T-helper 1 cell treated with Interleukin-12 subunit alpha and Interleukin-12 subunit beta and Interleukin-4 antibody, amounts not matched to agents 30 ng/mL and 1 ng/mL, for 36 hours (primary cell): Measurements from ENCODE around the gene MRPL51. TPM values are rescaled to one million over a fixed set of nuclear protein-coding genes. Genes with fewer than 3 reads are reported as not detected.
"Not testable (repeated sequence)": the region's sequence is repeated elsewhere in the genome, so short reads cannot be mapped to it uniquely, and the experiment has no call there.

Experiments
- intact Hi-C: fragments of 100-400 bp; cut with micrococcal nuclease; formaldehyde crosslinking; loops from one replicate; pipeline ENCODE4 v1.15.1; 2024
- total RNA-seq: library from RNA; stranded (reverse); gene quantifications from 2 replicates; pipeline ENCODE4 v1.2.3, GENCODE V29; 2022

MRPL51 gene
- total RNA-seq, 1 donor from 2014 or later, result 201 TPM

DNA sequence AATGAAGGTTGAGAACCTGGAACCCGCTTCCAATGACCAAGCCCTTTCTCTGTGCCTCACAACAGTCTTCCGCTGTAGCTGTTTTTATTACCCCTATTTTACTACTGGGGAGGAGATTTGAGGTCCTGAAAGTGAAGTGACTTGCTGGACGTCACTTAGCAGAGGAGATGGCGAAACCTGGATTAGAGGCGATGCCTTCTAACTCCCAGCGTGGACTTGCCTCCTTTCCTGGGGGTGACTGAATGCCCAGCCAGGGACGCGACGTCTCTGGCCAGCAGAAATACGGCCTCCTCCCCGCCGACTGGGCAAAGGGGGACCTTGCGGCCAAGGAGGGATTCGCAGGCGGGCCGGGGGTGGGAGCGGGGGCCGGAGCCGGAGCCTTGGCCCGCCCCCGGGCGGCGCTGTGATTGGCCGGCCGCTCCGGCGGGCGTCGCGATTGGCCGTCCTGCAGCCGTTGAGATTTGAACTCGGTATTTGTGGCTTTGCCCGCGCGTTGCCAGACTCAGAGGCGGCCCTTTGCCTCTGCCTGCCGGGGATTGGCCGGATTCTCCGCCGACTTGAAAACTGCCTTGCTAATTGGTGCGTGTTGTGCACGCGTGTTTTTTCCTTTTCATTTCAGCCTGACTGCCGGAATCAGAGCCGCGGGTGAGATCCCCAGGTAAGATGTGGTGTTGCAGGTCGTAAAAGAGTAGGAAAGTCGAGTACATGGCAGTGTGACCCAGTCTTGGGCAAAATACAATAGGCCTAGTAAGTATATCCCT lies 615 bp upstream of the MRPL51 start, which contains the start of gene NCAPD2:
Gene NCAPD2 (plus strand): TSS at position 606 of the 761 bp plus-strand sequence. CDS start 997 bp downstream, outside the sequence.
- intact Hi-C loops, result loop anchor here (1.0 to 5.0 kb wide), 19 partner anchors 23 to 639 kb away; partner anchors contain the start of genes CD4, CDCA3, CHD4 and CLSTN3

DNA sequence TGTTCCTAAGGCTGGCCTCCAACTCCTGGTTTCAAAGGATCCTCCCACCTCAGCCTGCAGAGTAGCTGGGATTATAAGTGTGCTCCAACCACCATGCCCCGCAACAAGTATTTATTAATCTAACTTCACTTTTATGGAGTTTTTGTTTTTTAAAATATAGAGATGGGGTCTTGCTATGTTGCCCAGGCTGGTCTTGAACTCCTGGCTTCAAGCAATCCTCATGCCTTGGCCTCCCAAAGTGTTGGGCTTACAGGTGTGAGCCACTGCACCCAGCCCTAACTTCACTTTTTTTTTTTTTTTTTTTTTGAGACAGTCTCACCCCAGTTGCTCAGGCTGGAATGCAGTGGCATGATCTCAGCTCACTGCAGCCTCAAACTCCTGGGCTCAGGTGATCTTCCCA lies 2.4 kb downstream of the MRPL51 start:
- intact Hi-C loops, result loop anchor here (5.0 kb wide), 2 partner anchors 38 to 642 kb away; partner anchors contain the start of genes CLSTN3 and TAPBPL

DNA sequence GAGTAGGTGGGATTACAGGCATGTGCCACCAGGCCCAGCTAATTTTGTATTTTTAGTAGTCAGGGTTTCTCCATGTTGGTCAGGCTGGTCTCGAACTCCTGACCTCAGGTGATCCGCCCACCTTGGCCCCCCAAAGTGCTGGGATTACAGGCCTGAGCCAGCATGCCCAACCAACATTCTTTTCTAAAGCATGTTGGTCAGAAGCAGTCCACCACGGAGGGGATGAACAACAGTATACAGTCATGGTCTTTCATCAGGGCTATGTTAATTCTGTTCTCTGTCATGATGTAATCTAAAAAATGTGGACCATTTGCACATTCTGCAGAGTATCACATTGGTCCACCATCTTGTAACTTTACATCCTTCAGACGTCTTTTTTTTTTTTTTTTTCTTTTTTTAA lies 3.6 kb downstream of the MRPL51 start:
- intact Hi-C loops, result no loop called here

DNA sequence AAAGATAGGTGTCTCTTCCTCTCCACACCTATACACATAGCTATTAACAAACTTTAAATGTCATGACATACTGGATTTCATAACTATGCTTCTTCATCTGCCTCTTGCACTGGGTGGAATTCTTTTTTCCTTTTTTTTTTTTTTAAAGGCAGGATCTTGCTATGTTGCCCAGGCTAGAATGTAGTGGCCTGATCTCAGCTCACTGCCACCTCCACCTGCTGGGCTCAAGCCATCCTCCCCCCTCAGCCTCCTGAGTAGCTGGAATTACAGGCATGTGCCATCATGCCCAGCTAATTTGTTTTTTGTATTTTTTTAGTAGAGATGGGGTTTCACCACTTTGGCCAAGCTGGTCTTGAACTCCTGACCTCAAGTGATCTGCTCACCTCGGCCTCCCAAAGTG lies 4.8 kb downstream of the MRPL51 start:
- intact Hi-C loops, result no loop called here

DNA sequence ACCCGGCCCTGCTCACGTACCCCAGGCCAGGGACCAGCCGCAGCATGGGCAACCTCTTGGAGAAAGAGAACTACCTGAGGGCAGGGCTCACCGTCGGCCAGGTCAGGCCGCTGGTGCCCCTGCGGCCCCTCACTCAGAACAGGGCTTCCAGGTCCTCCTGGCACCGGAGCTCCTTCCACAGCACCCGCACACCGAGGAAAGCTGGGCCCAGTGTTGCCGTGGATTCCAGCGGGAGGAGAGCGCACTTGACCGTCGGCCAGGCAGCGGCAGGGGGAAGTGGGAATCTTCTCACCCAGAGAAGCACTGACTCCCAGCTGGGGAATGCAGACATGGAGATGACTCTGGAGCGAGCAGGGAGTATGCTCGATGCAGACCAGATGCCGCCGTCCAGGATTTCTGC lies 14.6 kb downstream of the MRPL51 start:
- intact Hi-C loops, result no loop called here

DNA sequence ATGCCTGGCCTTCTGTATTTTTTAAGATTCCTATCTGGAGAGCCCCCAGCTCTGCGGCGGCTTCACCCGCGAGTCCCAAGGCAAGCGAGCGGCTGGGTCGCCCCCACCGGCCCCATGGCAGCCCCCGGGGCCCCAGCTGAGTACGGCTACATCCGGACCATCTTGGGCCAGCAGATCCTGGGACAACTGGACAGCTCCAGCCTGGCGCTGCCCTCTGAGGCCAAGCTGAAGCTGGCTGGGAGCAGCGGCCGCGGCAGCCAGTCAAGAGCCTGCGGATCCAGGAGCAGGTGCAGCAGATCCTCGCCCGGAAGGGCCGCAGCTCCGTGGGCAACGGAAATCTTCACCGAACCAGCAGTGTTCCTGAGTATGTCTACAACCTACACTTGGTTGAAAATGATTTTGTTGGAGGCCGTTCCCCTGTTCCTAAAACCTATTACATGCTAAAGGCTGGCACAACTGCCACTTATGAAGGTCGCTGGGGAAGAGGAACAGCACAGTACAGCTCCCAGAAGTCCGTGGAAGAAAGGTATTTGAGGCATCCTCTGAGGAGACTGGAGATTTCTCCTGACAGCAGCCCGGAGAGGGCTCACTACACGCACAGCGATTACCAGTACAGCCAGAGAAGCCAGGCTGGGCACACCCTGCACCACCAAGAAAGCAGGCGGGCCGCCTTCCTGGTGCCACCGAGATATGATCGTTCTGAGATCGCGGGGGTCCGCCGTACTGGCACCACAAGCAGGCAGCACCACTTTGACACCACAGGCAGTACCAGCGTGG lies 15.3 kb downstream of the MRPL51 start:
- intact Hi-C loops, result not testable (repeated sequence)

DNA sequence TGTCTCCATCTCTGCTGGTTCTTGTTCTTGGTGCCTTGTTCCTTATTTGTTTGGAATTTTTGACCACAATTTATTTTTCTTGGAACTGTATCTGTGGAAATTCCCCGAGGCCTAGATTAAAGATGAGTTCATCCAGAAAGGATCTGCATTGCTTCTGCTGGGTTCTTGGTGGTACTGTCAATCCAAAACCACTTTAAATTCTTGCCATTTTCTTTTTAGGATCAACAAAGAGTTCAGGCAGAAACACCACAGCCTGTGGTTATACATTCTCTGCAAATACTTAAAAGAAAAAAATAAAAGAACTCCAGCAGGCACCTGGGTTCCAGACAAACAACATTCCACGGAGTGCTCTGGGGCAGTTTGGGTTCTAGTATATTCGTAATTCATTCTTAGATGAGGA lies 16.6 kb downstream of the MRPL51 start:
- intact Hi-C loops, result no loop called here

DNA sequence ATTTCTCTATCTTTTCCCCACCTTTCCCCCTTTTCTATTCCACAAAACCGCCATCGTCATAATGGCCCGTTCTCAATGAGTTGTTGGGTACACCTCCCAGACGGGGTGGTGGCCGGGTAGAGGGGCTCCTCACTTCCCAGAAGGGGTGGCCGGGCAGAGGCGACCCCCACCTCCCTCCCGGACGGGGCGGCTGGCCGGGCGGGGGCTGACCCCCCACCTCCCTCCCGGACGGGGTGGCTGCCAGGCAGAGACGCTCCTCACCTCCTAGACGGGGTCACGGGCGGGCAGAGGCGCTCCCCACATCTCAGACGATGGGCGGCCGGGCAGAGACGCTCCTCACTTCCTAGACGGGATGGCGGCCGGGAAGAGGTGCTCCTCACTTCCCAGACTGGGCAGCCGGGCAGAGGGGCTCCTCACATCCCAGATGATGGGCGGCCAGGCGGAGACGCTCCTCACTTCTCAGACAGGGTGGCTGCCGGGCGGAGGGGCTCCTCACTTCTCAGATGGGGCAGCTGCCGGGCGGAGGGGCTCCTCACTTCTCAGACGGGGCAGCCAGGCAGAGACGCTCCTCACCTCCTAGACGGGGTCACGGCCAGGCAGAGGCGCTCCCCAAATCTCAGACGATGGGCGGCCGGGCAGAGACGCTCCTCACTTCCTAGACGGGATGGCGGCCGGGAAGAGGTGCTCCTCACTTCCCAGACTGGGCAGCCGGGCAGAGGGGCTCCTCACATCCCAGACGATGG lies 17.7 kb downstream of the MRPL51 start:
- intact Hi-C loops, result not testable (repeated sequence)

DNA sequence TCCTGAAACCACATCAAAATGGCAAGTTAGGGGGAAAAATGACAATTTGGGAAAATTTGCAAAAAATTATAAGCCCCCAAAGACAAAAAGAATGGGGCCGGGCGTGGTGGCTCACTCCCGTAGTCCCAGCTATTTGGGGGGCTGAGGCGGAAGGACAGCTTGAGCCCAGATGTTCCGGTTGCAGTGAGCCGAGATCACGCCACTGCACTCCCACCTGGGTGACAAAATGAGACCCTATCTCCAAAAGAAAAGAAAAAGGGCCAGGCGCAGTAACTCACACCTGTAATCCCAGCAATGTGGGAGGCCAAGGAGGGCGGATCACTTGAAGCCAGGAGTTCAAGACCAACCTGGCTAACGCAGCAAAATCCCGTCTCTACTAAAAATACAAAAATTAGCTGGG lies 20.6 kb downstream of the MRPL51 start:
- intact Hi-C loops, result no loop called here

DNA sequence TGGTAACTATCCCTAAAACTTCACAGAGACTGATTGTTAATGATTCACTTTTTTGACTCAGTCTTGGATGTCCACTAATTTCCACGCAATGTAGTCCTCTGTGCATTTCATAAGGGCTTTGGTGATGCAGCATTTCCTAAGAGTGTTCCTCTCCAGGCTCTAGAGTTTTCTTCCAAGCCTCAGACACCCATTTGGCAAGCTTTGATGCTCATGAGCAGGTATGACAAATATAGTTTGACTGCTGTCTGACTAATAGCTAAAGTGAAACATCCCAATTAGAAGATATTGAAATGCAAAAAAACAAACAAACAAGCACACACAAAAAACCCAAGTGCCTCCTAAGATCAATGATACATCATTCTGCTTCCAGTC lies 21.1 kb downstream of the MRPL51 start:
- intact Hi-C loops, result loop anchor here (2.0 kb wide), 1 partner anchor 135 kb away; the partner anchor contains the start of gene CHD4

DNA sequence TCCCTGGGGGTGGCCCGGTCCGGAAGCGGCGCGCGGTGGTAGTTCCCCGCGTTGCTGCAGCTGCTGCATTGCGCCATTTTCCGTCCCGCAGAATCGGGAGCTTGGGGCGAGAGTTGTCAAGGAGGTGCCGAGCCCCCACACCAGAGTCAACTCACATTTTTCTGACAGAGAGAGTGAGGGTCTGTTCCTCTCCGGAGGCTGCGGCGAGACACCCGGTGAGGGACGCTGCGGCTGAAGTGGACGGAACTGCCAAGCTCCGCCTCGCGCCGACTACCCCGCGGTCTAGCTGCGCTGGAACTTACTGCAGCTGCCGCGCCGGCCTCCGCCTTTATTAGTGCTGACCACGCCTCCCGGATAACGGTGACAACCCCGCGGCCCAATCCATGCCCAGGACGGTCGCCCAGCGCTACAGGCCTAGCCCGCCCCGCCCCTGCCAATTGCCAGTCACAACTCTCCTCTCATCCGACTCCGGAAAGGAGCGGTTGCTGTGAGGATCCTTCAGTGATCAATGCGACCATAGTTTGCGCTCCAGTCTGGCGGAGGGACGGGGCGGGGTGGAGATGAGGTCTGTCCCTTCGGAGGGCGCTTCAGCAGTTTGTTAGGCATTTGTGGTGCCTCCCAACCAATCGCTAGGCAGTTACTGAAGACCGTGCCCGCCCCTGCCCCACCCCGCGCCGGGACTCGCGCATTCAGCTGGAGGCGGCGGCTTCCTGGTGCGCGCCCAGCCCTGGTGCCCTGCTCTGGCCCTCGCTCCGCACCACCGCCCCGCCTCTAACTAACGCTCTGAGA lies 22.5 kb downstream of the MRPL51 start, which contains the start of gene VAMP1:
Gene VAMP1 (minus strand): TSS at position 303 of the 789 bp plus-strand sequence. CDS start 146 bp downstream, at position 157.
- intact Hi-C loops, result loop anchor here (1.0 to 2.0 kb wide), 8 partner anchors 8 to 136 kb away; partner anchors contain the start of genes CHD4, GAPDH, IFFO1 and MRPL51

DNA sequence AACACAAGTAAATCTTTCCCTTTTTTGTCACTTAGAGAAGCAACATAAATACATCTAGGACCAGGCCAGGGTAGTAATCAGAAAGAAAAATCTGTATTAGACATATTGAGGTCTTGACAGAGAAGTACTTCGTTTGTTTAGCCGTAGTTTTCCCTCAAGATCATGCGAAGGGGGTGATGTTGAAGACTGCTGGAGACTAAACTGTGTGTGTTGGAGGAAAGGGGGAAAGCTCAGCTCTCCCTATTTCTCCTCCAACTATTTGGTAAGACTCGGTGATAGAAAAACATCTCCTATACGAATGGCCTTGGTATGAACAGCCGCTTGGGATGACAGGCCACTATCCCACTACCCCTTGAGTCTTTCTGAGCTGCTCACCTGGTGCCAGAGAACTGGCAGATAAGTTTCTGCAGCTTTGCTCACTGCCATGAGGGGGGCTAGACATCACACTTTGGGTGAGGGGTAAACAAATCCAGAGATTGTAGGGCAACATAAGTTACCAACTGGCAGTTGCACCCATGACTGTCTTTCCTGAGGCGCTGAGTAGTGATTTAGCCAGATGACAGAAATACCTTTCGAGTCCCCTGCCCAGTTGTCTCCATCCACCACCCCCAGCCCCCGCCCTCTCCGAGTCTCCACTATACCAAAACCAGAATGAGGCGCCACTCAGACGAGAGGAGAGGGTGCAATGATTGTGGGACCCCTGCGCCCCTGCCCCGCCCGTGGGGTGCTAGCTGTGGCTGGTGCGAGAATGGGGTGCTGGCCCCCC lies 23.3 kb downstream of the MRPL51 start:
- intact Hi-C loops, result loop anchor here (1.0 to 2.0 kb wide), 8 partner anchors 7 to 137 kb away; partner anchors contain the start of genes CHD4, GAPDH, IFFO1 and MRPL51

DNA sequence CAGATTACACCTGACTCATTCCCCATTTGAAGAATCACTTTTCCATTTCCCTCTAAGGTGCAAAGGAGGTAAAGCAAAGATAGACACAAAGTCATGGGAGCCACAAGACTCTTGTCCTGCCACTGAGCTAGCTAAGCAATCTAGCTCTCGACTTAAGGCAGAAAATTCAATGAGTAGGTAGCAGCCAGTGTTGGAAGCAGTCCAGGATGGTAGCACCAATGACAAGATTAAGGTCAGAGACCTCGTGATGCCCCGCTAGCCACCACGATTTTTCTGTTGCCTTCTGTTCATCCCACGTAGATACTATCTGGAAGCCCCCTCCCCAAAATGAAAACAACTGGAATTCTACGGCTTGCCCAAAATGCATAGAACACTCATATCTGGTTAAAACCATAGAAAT lies 24.0 kb downstream of the MRPL51 start:
- intact Hi-C loops, result no loop called here

DNA sequence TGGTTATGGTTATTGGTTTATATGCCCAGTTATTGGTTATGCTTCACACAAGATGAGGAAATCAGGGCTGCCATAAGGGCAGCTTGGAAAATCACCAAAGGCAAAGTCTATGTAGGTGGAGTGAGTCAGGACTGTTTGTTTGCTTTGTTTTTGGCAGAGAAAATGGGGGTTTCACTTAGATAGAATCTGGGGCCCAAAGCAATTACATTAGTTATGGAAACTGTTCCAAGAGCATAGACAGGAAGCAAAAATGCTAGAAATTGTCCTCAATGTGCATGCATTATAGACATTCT lies 24.8 kb downstream of the MRPL51 start:
- intact Hi-C loops, result no loop called here

DNA sequence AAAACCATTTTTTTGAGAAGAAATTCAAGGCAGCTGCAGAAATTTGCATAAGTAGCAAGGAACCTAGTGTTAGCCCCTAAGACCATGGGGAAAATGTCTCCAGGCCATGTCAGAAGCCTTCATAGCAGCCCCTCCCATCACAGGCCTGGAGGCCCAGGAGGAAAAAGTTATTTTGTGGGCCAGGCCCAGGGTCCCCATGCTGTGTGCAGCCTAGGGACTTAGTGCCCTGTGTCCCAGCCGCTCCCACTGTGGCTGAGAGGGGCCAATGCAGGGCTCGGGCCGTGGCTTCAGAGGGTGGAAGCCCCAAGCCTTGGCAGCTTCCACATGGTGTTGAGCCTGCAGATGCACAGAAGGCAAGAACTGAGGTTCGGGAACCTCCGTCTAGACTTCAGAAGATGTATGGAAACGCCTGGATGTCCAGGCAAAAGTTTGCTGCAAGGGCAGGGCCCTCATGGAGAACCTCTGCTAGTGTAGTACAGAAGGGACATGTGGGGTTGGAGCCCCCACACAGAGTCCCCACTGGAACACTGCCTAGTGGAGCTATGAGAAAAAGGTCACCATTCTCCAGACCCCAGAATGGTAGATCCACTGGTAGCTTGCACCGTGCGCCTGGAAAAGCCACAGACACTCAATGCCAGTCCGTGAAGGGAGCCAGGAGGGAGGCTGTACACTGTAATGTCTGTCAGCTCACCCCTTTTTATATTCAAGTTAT lies 25.3 kb downstream of the MRPL51 start:
- intact Hi-C loops, result not testable (repeated sequence)

DNA sequence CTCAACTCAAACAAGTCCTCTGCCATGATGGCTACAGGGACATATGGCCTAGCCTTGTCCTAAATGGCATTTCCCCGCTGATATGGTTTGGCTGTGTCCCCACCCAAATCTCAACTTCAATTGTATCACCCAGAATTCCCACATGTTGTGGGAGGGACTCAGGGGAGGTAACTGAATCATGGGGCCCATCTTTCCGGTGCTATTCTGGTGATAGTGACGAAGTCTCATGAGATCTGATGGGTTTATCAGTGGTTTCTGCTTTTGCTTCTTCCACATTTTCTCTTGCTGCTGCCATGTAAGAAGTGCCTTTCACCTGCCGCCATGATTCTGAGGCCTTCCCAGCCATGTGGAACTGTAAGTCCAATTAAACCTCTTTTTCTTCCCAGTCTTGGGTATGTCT lies 26.3 kb downstream of the MRPL51 start:
- intact Hi-C loops, result not testable (repeated sequence)

DNA sequence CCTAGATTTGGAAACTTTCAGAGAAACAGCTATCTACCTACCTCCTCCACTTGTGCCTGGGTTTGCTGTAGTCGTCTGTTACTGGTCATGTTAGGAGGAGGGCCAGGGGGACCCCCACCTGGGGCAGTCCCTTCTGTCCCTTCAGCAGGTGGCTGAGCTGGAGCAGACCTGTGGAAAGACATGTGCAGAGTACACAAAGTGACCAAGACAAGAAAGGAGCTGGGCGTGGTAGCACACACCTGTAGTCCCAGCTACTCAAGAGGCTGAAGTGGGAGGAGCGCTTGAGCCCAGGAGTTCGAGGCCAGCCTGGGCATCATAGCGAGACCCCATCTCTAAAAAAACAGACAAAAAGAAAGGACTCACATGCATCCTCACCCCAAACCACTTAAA lies 26.9 kb downstream of the MRPL51 start:
- intact Hi-C loops, result no loop called here

DNA sequence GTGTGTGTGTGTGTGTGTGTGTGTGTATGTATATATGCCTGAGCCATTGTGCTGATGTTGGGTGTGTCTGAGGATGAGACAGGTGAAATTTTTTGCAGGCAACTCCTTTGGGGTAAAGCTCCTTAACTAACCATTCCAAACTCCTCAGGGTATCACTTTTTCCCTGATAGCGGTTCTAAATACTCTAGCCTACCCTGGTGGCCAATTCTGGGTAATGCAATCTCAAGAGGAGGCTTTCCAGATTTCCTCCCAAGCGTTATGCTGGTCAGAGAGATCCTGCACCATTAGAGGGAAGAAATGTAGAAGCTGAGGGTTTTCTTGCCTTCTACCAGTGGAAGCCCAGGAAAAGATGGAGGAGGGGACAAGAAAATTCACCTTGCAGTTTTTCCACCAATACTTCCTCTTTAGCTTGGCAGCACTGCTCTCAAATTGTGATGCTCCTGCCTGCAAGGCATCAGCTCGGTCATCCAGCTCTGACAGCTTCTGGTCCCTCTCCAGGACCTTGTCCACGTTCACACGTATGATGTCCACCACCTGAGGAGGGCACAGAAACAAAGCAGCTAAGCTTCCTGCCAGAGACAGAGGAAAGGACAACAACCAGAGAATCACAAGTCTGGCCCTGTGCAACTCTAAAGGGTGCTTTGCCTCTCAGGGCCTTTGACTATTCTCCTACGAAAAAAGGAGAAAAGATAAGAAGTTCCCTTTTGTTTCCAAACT lies 27.4 kb downstream of the MRPL51 start:
- intact Hi-C loops, result loop anchor here (1.0 kb wide), 1 partner anchor 42 kb away; no protein-coding TSS in a partner anchor
